ENCODE measurements around the gene TGIF2.
"Not testable (repeated sequence)": the region's sequence is repeated elsewhere in the genome, so short reads cannot be mapped to it uniquely, and the experiment has no call there.

The TGIF2 gene

DNA sequence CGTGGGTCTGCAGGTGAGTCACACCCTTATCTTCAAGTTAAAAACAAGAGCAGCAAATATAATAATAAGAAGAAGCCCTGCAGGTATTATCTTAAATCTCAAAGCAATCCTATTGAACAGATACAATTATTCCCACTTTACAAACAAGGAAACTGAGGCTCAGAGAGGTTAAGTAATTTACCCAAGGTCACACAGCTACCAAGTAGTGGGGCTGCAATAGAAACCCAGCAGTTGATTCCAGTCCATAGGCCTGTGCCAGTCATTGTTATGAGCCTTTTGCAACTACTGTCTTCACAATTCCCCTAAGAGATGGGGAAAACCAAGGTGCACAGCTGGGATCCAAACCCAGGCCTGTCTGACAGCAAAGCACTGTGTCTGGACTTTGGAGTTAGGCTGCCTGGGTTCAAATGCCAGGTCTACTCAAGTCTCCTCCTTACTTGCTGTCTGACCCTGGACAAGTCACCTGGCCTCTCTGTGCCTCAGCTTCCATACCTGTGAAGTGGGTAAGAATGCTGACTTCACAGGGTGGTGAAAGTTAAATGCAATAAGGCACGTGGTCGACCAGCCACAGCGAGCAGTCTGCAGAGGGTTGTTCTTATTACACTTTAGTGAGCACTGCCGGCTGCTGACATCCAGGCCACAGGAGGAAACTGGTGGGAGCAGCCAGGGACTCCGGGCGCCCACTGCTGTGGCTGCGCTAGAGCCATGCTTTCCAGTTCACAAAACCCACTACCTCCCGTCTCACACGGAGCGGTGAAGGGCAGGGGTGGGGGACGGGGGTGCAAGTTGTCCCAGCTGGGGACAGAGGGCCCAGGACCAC is 26.0 kb upstream of the TGIF2 start:
- DNase-seq: no peak

DNA sequence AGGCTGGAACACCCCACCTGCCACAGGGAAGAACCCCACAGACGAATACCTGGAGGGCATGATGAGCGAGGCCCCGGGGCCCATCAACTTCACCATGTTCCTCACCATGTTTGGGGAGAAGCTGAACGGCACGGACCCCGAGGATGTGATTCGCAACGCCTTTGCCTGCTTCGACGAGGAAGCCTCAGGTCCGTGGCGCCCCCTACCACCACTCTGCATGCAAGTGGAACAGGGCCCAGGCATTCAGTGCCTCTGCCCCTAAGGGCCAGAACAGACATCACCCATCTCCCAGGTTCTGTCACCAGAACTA is 25.4 kb upstream of the TGIF2 start:
- DNase-seq: no peak

DNA sequence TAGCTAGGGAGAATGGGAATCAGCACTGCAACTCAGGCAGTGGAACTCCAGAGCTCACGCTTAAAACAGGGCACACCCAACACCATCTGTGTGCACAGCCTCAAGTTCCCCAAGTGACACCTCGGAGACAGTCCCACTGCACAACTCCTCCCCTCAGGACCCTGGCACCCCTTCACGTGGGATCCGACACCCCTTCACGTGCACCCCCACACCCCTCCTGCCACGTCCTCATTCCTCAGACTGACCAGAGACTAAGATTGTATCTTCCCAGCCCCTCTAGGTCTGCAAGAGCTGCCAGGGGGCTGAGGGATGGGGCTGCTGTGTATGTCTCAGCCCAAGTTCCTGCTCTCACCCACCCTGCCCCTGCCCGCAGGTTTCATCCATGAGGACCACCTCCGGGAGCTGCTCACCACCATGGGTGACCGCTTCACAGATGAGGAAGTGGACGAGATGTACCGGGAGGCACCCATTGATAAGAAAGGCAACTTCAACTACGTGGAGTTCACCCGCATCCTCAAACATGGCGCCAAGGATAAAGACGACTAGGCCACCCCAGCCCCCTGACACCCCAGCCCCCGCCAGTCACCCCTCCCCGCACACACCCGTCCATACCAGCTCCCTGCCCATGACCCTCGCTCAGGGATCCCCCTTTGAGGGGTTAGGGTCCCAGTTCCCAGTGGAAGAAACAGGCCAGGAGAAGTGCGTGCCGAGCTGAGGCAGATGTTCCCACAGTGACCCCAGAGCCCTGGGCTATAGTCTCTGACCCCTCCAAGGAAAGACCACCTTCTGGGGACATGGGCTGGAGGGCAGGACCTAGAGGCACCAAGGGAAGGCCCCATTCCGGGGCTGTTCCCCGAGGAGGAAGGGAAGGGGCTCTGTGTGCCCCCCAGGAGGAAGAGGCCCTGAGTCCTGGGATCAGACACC is 24.4 kb upstream of the TGIF2 start:
- DNase-seq: no peak

DNA sequence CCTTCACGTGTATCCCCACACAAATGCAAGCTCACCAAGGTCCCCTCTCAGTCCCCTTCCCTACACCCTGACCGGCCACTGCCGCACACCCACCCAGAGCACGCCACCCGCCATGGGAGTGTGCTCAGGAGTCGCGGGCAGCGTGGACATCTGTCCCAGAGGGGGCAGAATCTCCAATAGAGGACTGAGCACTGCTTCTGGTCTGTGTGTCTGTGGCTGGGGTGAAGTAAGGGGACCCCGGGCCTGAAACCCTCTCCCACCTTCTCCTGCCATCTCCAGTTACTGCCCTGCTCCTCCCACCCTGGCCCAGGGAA is 23.8 kb upstream of the TGIF2 start:
- DNase-seq: no peak

DNA sequence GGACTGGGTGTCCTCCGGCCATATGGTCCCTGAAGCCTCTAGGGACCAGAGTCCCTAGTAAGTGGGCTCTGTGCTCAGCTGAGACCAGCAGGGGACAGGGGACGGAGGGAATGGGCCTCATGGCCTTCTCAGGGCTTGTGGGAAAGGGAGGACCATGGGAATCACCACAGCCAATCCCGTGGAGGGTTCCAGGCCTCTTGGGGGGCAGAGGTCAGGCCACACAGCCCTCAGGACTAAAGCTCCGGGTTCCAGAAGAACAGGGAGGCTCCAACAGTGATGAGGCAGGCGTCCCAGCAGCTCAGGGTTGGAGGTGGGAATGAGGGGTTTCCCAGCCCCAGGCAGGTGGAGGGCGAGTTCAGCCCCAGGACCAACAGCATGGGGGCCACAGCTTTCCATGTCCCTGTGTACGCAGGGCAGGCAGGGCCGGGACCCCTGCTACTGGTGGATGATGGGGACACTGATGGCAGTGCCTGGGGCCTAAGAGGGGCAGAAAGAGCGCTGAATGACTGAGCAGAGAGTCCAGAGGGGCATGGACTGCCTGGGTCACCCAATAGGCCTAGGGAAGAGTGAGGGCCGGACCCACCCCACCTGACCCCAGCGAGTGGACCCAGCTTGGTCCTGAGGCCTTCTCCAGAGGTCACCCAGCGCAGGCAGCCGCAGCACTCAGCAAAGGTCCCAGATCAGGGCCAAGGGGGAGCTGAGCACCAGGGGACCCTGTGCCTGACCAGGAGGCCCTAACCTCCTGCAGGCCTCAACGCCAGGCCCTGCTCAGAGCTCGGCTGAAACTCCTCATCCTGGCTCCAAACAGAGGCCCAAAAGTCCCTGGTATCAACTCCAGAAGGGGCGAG is 23.2 kb upstream of the TGIF2 start:
- no peak for DNase-seq

DNA sequence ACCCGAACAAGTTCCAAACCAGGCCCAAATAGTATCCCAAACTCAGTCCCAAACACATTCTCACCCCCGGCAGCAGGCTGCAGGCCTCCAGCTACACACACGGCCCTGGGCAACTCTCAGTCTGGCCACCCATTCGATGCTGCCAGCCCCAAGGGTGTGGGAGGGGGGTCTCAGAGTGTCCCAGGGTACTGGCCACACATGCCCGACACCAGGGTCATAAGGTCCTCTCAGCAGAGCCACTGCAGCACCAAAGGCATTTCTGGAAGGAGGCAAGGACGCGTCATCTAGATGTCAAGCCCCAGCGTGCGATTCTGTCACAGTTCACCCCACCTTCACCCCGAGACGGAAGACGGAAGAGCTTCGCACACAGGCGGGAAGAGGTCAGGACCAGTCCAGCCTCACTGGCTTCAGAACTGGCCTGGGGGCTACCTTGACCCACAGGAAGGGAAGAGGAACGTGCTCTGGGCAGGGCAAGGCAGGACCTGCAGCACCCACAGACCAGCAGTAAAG is 22.6 kb upstream of the TGIF2 start:
- DNase-seq: no peak

DNA sequence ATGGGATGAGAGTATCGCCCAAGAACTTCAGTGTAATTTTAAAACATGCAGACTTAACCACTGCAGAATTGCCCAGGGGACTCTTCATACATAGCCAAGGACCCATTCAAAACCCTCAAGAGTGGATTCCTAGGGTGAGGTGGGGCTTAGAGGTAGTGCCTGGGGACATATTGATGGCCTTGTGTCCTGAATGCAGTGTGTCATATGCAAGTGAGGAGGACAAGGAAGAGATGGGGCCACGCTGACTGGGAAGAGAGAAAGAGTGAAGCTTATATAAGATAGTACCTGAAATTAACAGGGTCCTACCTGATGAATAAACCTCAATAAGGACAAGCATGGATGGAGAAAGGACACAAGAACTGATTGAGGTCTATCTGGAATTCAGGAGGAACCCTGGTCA is 18.1 kb upstream of the TGIF2 start:
- no peak for DNase-seq

DNA sequence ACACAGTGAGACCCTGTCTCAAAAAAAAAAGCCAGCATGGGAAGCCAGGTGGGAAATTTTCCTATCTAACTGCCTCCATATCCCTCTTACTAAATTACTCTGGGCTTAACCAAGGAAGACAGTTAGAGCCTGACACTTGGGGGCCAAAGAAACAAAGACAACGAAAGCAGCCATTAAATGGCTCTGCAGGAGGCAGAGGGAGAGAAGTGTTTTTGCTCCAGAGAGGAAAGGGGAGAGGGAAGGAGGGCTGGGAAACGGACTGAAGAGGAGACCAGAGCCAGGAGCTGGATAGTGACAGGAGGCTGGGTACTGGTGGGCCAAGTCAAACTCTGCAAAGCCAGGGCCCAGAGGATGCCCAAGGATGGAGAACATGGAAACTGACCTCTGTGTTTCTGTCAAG is 10.7 kb upstream of the TGIF2 start:
- no peak for DNase-seq

DNA sequence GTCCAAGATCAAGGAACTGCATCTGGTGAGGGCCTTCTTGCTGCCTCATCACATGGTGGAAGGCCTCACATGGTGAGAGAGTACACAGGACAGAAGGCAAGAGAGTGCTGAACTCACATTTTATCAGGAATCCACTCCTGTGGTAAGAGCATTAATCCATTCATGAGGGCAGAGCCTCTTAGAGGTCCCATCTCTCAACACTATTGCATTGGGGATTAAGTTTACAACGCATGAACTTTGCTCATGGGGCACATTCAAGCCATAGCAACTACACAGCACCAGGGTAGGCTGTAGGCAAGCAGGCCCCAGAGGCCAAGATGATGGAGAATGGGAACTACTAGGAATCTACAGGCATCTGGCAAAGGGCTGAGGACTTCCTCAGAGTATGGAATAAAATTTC is 10.0 kb upstream of the TGIF2 start:
- no peak for DNase-seq

DNA sequence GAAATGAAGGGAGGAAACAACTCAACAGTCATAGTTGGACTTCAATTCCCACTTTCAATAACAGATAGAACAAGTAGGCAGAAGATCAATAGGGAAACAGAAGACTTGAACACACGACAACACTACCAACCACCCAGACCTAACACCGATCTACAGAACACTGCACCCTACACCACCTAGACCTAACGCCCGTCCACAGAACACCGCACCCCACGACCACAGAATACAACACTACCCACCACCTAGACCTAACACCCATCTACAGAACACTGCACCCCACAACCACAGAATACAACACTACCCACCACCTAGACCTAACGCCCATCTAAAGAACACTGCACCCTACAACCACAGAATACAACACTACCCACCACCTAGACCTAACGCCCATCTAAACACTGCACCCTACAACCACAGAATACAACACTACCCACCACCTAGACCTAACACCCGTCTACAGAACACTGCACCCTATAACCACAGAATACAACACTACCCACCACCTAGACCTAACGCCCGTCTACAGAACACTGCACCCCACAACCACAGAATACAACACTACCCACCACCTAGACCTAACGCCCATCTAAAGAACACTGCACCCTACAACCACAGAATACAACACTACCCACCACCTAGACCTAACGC is 9.2 kb upstream of the TGIF2 start:
- not testable (repeated sequence) for DNase-seq

DNA sequence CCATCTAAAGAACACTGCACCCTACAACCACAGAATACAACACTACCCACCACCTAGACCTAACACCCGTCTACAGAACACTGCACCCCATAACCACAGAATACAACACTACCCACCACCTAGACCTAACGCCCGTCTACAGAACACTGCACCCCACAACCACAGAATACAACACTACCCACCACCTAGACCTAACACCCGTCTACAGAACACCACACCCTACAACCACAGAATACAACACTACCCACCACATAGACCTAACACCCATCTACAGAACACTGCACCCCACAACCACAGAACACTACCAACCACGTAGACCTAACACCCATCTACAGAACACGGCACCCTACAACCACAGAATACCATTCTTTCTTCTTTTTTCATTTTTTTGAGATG is 8.7 kb upstream of the TGIF2 start:
- not testable (repeated sequence) for DNase-seq

DNA sequence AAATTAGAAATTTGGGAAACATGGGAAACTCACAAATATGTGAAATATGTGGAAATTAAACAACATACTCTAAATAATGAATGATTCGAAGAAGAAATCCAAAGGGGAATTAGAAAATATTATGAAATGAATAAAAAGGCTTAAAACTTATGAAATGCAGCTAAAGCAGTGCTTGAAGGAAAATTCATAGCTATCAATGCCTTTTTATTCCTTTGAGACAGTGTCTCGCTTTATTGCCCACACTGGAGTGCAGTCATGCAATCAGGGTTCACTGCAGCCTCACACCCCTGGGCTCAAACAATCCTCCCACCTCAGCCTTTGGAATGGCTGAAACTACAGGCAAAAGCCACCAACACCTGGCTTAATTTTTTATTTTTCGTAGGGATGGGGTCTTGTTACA is 7.9 kb upstream of the TGIF2 start:
- no peak for DNase-seq

DNA sequence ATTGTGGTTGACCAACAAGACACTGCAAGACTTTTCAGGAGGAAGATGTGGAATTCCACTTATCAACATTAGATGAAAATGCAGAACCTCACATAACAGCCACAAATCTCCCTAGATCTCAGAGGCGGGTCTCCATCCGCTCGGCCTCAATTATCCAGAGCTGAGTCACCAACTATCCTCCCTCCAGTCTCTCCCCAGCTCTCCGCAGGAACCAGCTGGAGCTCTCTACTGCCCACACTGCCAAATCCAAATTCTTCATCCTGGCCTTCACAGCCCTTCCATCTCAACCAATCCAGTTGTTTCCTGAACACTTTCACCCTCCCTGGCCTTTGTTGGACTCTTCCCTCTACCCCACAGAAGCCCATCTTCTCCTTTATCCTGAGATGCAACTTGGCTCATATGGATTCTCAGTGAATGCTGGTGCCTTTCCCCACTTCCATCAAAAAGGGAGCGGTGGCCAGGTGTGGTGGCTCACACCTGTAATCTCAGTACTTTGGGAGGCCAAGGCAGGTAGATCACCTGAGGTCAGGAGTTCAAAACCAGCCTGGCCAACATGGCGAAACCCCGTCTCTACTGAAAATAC is 3.5 kb upstream of the TGIF2 start:
- no peak for DNase-seq

DNA sequence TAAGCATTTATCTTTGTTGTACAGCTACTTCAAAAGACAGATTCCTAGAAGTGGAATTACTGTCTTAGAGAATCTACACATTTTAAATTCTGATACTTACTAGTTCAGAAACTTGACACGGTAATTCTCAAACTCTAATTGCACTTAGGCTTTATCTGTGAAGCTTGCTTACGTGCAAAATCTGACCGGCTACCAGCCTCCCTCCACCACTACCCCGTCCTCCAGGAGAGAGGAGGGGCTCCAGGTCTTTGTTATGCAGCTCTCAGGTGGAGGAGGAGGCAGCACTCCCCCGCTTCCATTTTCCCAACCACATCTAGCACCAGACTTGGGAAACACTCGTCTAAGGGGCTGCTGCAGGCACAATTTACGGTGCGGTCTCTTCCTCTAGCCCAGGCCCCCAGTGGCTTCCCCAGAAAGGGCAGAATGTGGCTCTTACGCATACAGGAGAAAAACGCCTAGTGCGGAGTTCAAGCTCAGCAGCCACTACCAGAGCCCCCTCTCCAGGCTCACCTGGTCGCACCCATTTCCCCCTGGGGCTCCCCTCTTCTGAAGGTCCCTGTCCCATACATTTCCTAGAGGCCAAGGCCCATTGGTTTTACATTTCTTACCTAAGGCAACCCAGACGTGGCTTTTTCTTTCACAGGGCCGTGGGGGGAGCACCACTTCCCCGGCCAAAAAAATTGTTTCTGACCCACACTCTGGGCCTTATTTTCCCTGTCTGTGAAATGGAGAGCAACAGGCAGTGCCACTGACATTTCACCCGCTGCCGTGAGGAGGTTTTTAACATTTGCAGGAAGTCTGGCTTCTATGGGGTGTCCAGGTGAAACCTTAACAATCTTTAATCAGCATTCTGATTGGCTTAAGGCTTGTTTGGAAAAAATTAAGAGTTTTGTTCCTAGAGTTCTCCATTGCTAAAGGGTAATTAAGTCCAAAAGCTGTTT is 1.6 kb upstream of the TGIF2 start:
- DNase-seq: no peak

DNA sequence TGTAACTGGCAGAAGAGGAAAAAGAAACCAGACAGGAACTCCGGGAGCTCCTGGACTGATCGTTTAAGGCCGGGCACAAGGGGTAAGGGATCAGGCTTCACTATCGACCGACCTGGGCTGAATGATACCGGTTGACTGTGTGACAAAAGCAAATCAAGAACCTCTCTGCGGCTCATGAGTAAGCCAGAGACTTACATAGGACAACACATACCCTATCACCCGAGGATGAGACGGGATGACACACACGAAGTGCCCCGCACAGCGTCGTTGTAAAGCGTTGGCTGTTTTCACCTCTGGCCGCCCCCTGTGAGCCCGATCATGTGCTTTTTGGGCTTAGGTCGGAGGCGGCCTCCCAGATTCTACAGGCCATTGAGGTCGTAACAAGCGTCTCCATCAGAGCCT is 695 bp upstream of the TGIF2 start:
- peak; percentile 78 for DNase-seq

DNA sequence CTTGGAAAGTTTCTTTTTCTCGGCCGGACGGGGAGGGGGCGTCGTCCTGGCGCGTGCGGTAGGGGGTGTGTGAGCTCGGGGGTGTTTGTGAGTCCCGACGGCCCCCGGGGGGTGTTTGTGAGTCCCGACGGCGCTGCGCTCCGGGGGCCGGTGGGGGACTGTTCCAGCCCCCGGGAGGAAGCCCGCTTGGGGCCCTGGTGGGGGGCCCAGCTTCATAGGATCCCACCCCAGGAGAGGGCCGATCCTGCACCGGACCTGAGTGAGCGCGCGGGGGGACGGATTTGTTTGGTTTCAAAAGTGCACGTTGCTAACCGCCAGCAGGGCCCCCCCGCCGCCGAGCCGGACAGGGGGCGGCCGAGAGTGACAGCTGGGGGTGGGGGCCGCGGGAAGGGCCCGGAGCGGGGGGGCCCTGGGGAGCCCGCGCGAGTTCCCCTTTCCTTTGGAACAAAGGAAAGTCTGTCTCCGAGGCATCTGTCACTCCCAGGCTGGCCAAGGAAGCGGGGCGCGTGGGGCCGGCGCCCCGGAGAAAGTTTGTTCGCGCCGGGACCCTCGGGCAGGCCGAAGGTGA is 485 bp downstream of the TGIF2 start:
- DNase-seq: peak; percentile 41

DNA sequence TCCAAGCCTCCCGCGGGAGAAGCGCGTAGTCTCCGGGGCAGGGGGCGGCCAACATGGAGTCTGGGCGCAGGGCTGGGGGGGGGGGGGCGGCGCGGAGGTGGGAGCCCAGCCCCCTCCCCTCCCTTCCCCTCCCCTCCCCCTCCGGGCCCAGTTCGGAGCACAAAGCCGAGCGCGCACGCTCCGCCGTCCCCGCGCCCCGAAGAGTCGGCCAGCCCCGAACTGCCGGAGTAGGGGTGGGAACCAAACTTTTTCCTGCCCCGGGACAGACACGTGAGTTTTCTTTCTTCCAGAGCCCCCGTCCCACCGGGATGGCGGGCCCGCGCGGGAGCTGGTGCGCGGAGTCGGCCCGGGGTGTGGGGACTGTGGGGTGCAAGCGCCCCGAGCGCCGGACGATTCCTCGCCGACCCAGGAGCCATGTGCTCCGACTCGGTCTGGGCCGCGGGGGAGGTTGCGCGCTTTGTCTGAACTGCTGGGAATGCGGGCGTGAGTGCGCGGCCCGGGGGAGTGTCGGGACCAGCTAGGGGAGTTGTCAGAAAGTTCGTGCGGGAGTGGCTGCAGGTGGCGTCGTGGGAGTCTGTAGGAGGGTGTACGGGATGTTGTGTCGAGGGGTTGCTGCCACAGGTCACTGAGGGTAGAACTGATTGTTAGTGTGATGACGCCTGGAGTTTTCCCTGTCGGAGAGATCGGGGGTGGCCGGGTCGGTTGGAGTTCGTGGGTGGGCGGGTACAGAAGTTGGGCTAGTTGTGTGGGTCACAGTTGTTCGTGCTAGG is 1.2 kb downstream of the TGIF2 start:
- DNase-seq: peak; percentile 60

DNA sequence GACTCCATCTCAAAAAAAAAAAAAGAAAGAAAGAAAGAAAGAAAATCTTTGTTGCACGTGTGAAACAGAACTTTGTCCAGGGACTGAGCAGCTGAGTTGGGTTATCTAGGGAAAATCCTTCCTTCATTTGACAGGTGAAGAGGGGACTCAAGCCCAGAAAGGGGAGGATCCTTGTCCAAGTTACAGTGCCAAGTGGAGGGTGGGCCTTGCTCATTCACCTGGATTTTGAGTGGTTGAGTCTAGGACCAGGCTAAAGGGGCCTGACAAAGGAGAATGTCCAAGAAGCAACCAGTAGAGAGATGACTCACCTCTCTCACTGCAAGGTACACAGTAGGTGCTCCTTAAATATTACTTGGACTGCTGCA is 2.7 kb downstream of the TGIF2 start:
- no peak for DNase-seq

DNA sequence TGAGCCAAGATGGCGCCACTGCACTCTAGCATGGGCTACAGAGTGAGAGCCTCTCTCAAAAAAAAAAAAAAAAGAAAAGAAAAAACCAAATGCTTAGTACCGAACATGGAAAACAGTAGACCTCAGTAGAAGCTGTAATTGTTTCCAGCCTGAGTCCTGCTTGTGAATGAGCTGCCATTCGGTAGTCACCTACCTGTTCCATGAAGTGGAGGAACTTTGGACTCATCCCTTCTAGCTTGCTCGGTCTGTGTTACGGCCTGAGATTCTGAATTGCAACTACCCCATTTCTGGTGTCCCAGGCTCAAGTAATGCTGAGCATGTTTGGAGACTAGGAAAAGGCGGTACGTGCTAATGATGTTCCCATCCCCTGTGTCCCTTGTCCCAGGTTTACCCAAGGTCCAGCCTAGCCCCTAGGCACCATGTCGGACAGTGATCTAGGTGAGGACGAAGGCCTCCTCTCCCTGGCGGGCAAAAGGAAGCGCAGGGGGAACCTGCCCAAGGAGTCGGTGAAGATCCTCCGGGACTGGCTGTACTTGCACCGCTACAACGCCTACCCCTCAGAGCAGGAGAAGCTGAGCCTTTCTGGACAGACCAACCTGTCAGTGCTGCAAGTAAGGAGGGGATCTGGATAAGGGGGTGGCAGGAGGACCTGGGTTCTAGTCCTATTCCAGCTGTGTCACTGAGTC is 5.1 kb downstream of the TGIF2 start:
- no peak for DNase-seq
